ENCODE results near the gene ZFPM1.

ZFPM1 gene

GRCh38 chr16:88550246-88550661 is 97.2 kb downstream of the ZFPM1 start:
- no peak for ATAC-seq
- TF ChIP-seq ZFP30 (CRISPR knock-in tag; IDR thresholded peaks at IDR 0.05), result no peak

- TF ChIP-seq TSHZ2 (CRISPR knock-in tag; IDR thresholded peaks at IDR 0.05) (no peak), CSRNP3 (CRISPR knock-in tag; IDR thresholded peaks at IDR 0.05) (no peak), PATZ1 (CRISPR knock-in tag; IDR thresholded peaks at IDR 0.05; ENCODE audit: borderline replicate concordance) (no peak), BACH2 (CRISPR knock-in tag; IDR thresholded peaks at IDR 0.05; ENCODE audit: borderline replicate concordance) (no peak), ZNF8 (CRISPR knock-in tag; IDR thresholded peaks at IDR 0.05) (no peak), CREB5 (CRISPR knock-in tag; IDR thresholded peaks at IDR 0.05; ENCODE audit: low read depth) (no peak), ESRRG (CRISPR knock-in tag; IDR thresholded peaks at IDR 0.05) (no peak), POU6F1 (CRISPR knock-in tag; IDR thresholded peaks at IDR 0.05; ENCODE audit: borderline replicate concordance, low read depth) (no peak), OSR1 (CRISPR knock-in tag; IDR thresholded peaks at IDR 0.05) (no peak), SNAI2 (CRISPR knock-in tag; IDR thresholded peaks at IDR 0.05) (no peak), GLIS3 (CRISPR knock-in tag; IDR thresholded peaks at IDR 0.05) (no peak), ZFP3 (CRISPR knock-in tag; IDR thresholded peaks at IDR 0.05) (no peak), TOX (CRISPR knock-in tag; IDR thresholded peaks at IDR 0.05; ENCODE audit: borderline replicate concordance) (no peak), CSDC2 (CRISPR knock-in tag; IDR thresholded peaks at IDR 0.05) (no peak)
- no peak for ATAC-seq
Observed at GRCh38 chr16:88552166-88552565, 99.1 kb downstream of the ZFPM1 start.

- TF ChIP-seq CSDC2 (CRISPR knock-in tag; IDR thresholded peaks at IDR 0.05) (no peak), PATZ1 (CRISPR knock-in tag; IDR thresholded peaks at IDR 0.05; ENCODE audit: borderline replicate concordance) (no peak), TSHZ2 (CRISPR knock-in tag; IDR thresholded peaks at IDR 0.05) (no peak), SNAI2 (CRISPR knock-in tag; IDR thresholded peaks at IDR 0.05) (no peak), GLIS3 (CRISPR knock-in tag; IDR thresholded peaks at IDR 0.05) (no peak)
- no peak for ATAC-seq
Observed at GRCh38 chr16:88552815-88553214, 99.7 kb downstream of the ZFPM1 start.
